T-helper 9 cell (primary cell): ENCODE data around the gene MARK2.

Experiments used
- DNase-seq: peaks from one replicate; pipeline ENCODE4 v3.0.0-alpha.2; 2020

Gene MARK2

DNA sequence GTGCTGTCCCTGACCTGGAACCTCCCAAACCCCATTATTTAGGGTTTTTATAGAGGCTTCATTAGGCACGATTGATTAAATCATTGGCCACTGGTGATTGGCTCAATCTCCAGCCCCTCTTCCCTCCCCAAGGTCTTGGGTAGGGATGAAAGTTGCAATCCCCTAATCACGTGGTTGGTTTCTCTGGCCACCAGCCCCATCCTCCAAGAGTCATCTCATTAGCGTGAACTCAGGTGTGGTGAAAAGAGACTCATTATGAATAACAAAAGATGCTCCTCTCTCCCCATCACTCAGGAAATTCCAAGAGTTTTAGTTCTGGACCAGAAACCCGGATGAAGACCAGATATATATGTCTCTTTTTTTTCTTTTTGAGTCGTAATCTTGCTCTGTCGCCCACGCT, 7.6 kb upstream of the MARK2 start:
- no peak for DNase-seq

DNA sequence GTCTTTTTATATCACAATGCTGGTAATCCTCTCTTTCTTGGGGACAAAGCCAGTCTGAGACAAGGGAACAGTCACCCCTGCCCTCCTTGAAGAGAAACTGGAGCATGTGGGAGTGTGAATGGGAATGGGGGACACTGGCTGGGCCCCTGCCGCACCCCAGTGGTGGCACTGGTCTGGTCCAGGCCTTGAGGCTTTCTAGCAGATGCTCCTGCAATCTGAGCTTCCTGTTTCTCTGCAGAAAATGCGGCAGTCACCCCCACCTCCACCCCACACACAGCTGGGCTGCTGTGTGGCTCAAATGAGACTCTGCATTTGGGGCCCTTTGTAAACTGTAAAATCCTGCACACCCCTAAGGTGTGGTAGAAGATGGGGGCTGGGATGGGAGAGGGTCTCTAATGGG, 6.6 kb upstream of the MARK2 start:
- DNase-seq = no peak

DNA sequence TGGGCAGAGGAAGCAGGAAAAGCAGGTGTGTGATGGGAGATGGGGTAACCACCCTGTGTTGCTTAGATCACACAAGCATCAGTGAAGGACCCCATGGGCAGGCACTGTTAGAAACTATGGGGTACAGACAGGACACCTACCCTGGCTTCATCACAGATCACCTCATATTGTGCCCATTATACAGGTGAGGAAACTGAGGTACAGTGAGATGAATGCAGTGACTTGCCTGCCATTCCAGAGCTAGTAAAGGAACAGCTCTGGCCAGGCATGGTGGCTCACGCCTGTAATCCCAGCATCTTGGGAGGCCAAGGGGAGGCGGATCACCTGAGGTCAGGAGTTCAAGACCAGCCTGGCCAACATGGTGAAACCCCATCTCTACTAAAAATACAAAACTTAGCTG, 5.9 kb upstream of the MARK2 start:
- no peak for DNase-seq

DNA sequence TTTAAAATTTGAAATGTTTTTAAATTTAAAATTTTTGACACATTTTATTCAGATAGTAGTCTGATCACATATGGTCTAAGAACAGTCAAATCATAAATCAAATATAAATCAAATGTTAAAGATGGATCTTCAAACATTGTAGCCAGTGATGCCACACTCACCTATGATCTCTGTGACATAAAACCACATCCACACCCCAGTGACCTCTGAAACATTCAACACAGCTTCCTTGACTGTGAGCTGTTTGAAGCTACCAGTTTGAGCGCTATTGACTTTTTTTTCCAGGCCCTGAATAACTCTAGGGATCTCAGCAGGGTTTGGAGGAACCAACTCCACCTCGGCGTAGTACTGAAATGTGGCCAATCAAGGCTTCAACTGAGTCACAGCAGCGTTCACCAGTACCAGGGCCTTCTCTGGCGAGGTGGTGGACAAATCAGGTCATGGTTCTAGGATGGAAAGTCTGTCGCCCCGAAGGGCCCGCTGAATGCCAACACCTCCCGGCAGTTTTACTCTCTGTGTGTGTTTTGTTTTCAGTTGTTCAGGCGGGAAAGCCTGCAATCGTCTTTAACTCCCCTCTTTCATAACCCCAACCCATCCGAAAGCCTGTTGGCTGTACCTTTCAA, 4.3 kb upstream of the MARK2 start:
- DNase-seq = no peak

DNA sequence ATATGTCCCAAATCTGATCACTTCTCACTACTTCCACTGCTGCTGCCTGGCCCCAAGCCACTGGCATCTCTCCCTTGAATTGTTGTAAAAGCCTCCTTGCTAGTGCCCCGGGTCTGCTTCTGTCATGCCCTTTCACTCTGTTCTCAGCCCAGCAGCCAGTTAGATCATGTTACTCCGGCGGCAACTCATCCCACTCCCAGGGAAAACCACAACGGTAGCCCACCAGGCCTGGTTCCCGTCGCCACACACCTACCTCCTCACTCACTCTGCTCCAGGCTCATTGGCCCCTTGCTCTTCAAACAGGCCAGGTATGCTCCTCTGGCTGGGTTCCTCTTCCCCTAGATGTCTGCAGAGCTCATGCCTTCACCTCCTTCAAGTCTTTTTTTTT, 3.8 kb upstream of the MARK2 start:
- no peak for DNase-seq

DNA sequence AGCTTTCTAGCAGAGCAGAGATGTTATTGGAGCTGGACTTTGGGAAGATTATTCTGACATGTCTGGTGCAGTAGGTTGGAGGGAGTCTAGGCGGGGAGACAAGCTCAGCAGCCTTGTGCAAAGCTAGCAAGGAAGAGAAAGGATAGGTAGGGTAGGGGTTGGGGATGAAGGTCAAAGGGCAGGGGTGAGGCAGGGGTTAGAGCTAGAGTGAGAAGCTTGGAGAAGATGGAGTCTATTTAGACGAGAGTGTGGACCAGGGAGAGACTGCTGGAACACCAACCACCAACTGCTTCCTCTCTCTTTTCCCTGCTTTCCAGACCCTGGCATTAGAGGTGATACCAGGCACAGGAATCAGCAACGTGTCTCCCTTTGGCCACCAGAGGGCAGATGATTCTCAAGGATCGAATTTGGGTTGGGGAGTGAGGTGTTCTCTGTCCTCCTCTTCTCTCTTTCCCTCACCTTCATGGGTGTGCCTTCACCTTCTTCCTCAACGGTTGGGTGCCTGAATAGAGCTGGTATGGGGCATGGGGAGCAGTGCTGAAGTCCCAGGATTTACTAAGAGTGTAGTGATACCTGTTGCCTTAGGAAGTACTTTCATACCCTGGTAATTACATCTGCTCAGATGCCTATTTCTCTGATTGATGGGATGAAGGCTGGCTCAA, 1.8 kb upstream of the MARK2 start:
- DNase-seq = peak; percentile 66

DNA sequence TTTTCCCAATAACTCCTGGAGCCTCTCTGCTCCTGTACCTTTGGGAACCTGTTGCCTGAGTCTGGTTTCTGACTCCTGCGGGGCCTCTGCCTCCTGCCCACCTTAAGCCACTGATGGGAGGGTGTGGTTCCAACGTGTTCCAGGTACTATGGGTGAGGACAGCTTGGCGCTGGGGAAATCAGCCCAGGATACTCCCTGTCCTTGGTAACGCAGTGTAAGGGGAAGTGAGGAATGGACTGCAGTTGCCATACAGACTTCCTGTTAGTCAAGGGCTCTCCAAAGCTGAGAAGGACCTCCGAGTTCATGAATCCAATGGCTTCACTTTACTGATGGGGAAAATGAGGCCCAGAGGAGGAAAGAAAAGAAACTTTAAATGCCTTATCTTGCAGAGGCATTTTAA, 1.2 kb upstream of the MARK2 start:
- no peak for DNase-seq

DNA sequence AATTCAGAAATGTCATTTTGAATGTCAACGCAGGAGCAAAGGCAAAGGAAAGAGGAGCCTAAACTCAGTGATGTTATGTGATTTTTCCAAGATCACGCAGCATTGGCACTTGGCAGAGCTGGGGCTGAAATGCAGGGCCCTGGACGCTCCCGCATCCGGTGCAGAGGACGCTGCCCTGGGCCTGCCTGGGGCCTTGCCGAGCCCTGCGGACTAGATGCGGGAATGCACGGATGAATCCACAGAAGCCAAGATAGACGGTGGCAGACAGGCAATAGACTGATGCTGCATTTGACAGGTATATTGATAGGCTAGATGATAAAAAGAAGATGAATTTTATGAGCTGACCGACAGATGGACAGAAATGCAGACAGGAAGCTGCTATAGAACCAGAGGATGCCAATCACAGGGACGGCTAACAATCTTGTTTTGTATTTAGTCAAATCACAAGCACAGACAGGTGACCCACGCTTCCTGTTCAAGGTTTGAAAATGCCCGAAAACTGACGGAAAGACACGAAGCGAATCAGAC, 696 bp upstream of the MARK2 start:
- DNase-seq = no peak

DNA sequence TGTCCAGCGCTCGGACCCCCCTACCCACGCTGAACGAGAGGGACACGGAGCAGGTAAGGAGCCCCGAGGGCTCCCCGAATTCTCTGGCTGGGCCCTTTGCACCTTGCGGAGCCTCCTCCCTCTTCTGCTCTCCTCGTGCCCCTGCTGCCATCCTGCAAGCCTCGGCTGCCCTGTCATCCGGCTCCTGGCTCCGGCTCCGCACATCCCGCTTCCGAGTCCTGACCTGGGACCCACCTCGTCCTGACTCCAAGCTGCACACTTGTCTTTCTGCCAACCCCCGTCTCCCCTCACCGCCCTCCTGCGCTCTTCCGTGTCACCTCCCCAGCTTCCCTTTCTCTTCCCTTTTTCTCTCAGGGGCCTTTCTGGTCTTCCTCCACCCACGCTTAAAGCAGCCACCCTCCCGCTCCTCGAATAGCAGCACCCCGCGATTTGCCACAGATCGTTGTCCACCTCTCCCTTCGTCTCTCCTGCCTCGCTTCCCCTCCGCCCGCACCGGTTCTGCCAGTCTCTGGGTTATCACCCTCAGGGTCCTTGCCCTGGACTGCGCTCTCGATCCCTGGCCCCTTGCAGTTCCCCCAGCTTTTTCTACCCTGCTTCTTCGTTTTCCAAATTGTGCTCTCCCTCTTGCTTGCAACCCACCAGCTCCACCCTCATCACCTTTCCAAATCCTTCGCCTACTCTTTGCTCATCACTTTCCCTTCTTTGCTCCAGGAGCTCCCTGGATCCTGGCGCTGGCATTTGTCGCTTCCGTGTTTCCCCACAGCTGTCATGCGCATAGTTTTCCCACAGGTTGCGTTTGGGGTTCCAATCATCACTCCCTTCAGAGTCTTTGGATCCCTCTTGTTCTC, 822 bp downstream of the MARK2 start:
- DNase-seq = peak; percentile 16

DNA sequence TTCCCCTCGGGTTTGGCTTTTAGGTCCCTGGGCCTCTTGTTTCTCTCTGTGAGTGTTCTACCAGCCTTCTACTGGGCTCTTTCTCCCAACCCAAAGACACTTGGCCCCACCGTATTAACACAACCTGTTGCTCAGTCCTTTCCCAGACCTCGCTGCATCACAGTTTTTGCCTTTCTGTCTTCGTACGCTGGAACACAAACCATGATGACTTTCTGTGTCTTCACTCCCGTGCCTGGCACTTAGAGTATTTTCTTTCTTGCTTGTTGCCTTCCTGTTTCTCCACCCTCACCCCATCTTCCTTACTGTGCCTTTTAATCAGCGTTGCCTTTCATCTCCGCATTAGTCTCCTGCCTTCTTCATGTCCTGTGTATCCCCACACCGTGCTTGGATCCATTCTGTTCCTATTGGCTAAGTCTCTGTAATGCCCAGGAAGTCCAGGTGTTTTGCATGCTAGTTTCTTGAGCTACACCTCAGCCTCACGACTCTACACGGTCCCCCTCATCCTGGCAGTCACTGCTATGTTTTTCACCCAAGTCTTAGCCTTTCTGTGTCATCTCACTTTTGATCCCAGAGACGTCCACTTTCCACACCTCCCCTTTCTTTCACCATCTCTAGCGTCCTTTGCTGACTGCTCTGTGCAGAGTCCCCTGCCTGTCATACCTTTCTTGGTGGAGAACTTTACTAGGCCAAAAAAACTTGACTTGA, 1.6 kb downstream of the MARK2 start:
- DNase-seq = no peak

DNA sequence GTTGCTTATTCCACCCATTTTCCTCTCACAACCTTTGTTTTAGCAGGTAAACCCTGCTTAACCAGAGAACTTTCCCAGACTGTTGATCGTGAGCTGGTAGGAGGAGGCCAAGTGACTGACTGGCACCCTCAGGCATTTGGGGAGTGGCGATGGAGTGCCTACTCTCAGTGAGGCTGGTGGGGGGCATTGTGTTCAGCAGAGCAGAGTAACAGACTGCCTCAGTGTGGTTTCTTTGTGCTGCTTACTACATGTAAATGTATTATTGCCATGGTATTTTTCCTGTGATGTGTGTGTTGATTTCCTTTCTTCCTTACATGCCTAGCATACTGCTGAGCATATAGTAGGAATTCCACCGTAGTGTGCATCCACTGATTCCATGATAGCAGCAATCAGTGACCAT, 2.6 kb downstream of the MARK2 start:
- DNase-seq = no peak

DNA sequence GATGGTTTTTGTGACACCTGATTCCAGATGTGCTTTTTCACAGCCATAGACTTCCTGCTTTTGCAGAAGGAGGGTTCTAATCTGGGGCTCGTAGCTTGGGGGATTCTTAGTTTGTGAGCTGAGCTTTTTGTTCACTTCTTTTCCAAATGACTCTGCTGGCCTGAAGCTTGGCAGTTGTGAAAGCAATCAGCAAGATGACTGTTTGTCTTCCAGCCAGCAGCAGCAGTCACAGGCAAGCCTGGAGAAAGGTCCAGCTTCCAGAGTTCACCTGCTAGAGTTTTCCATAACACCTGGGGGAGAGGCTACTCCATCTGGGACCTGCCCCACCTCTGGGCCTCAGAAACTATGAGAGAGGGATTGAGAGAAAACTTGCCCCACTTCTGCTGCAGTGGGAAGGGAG, 4.1 kb downstream of the MARK2 start:
- DNase-seq = no peak

DNA sequence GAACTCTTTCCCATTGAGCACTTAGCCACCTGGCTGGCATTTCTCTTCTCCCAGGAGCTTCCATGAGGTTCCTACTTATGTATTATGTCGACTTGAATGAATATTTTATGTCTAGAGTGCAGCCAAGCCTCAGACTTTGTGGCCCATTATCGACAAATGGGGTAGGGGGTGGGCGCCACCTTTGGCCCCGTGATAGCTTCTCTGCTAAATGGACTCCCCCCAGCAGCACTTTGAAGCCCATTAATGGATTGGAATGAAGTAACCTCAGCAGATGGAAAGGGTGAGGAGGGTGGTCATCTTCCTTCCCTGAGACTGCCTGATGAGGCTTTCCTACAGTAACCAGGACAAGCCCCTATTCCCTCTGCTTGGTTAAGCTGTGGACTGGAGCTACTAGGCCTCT, 5.9 kb downstream of the MARK2 start:
- DNase-seq = no peak

DNA sequence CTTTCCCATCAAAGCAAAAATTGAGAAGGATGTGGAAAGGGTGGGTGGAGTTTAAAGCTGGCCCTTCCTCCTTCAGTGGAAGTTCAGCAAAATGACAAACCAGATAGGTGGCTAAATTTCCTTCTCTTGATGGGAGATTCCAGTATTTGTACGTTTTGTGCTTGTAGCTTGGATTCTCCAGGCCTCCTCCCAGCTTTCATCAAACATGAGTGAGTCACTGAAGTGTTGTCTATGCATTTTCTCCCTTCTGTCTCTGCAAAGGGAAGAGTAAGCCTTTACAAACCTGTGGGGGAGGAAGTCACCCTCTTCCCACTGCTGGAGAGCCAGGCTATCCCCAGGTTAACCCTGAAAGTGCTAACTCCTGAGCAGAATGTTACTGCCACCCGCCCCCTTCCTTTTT, 6.4 kb downstream of the MARK2 start:
- no peak for DNase-seq

DNA sequence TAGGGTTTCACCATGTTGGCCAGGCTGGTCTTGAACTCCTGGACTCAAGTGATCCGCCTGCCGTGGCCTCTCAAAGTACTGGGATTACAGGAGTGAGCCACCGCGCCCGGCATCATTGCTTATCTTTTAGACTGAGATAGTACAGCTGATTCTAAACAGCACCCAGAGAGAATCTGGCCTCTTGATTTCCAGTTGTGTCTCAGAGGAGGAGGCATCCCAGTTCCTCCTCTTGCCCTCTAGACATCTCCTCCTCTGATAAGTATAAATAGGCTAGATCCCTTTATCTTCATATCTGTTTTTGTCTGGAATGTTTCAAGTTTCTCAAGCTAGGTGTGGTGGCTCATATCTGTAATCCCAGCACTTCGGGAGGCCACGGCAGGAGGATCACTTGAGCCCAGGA, 7.0 kb downstream of the MARK2 start:
- no peak for DNase-seq

DNA sequence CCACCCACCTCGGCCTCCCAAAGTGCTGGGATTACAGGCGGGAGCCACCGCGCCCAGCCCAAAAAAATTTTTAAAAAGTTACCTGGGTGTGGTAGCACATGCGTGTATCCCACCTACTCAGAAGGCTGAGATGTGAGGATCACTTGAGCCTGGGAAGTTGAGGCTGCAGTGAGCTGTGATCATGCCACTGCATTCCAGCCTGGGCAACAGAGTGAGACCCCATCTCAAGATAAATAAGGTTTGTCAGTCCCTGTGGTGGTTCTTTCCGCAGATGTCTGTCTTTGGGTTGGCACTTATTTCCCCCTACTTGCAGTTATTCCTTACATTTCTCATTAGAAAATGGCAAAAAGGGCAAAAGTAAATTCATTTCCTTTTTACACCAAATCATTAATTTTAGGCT, 8.0 kb downstream of the MARK2 start:
- no peak for DNase-seq

DNA sequence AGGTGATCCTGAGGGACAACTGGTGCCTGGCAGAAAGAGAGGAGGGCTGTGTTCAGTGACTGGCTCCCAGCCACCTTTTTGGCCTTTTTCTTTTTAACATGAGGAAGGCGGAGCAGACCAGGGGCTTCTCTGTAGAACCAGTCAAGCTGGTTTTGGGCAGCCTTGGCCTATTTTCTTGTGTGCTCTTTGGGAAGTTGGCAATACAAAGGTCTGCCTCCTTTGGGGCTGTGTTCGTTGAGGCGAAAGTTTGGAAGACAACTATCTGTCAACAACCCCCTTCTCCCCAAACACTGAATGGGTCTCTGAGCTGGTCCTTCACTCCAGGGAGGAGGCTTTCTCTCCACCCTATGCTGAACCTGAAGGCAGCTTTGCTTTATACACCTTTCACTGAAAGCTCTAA, 8.5 kb downstream of the MARK2 start:
- no peak for DNase-seq

DNA sequence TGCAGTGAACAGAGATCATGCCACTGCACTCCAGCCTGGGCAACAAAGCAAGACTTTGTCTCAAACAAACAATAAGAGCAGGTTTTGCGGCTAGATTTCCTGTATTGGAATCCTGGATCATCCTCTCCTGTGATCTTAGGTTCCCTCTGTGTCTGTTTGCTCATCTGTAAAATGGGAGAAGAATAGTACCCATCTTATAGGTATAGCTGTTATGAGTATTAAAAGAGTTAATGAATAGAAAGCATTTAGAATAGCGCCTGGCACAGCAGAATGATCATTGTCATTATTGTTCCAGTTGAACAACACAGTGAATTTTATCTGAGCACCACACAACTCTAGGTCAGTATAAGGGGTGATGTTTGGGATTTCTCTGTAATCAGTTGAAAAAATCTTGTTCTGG, 10.8 kb downstream of the MARK2 start:
- DNase-seq = no peak

DNA sequence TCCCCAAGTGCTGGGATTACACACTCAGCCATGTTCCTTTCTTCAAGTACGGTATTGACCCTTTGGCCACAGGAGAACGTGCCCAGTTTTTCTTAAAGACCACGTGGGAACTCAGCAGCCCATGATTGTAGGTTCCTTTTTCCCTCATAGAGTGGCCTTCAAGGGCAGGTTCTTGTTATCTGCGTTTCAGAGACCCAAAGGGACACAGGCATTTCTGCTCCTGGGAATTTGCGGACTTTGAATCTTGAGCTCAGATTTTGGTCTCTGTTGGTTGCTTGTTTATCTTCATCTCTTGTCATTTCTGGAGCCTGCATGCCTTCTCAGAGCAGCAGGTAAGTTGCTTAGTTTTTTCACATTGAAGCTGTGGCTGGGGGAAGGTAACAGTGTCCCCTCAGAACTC, 12.0 kb downstream of the MARK2 start:
- no peak for DNase-seq

DNA sequence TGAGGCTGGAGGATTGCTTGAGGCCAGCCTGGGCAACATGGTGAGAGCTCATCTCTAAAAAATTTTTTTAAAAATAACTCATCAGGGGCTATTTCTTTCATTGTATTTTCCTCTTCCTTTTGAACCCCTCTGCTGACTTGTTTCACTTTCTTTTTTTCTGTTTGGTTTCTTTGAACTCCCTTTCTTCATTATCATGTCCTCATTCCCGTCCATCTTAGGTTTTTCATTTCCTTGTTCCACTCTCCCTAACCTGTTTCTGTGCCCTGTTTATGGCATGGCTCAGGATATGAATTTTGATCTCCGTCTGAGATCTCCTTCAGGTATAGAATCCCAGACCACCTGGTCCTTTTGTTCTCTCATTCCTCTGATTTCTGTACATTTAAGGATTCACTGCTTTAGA, 12.5 kb downstream of the MARK2 start:
- DNase-seq = no peak

DNA sequence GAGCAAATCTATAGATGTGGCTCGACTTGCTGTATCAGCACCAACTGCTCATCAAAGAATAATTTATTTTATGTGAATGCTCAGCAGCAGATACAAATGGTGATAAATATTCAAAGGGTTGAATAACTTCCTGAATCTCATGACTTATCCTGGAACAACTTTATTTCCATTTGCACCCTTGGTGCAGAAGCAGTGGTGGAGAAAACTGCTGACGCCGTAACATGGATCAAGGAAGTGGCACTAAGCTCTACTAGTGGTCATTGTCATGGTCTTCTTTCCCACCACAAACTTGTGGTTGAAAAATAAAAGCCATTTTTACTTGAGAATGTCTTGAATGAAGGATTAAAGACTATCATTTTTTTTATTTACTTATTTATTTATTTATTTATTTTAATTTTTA, 14.6 kb downstream of the MARK2 start:
- no peak for DNase-seq

DNA sequence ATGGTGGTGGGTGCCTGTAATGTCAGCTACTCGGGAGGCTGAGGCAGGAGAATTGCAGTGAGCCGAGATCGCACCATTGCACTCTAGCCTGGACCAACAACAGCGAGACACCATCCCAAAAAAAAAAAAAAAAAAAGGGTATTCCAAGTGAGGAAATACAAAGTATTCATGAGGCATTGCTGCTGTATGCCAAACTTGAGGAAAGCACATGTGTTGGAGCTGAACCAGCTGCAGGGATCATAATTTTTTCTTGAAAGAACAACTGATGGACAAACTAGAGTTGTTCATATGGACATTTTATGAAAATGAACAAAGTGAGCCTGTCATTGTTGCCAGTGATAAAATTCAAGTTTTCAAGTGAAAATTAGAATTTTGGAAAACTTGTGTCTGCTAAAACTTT, 15.8 kb downstream of the MARK2 start:
- no peak for DNase-seq

DNA sequence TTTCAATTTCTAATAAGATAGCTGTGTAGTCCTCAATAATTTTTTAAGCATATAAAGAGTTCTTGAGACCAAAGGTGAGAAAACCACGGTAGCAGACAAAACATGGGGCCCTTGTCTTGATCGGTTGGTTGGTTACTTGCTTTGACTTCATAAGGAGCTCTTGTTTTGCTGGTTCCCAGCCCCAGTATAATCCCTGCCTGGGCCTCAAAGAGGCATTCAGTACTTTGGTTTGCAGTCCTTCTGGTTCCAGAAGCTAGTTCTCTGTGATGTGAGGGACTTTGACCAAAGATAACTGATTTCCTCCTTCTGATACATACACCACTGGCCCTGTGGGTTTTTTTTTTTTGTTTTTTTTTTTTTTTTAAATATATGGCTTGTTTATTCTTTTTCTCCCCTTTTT, 17.1 kb downstream of the MARK2 start:
- no peak for DNase-seq
